ENCODE measurements around the gene TBC1D19. TPM values are rescaled to one million over a fixed set of nuclear protein-coding genes. Genes with fewer than 3 reads are reported as not detected.

The TBC1D19 gene
- total RNA-seq, 1 experiment from 2014 or later: 4.0 TPM

- no TSS peak for BruUV-seq (replicated peaks)
- intact Hi-C loops (cut with micrococcal nuclease): loop anchor here (2.0 kb wide), 1 partner anchor 222 kb away; no protein-coding TSS in a partner anchor
Measured at GRCh38 chr4:26789208-26789607, 205.3 kb downstream of the TBC1D19 start.

GRCh38 chr4:26791346-26791745 lies 207.5 kb downstream of the TBC1D19 start:
- H4K20me1 ChIP-seq (ENCODE audit: low read length): no peaks in the 10 kb centered on the region
- no peaks in the 10 kb centered on the region for H3K79me2 ChIP-seq (ENCODE audit: low read length)
- TF ChIP-seq CTCF (conservative IDR thresholded peaks at IDR 0.05; ENCODE audit: low read depth, low read length) (no peak), EZH2 (IDR thresholded peaks at IDR 0.05; ENCODE audit: low read length, unreplicated experiment) (no peak), EZH2phosphoT487 (IDR thresholded peaks at IDR 0.05; ENCODE audit: borderline replicate concordance, low read length) (no peak)
- peaks cover 6% of the 10 kb centered on the region for H3F3A ChIP-seq (ENCODE audit: low read length, unreplicated experiment)
- no peaks in the 10 kb centered on the region for H3K36me3 ChIP-seq (ENCODE audit: low read depth, low read length)
- H3K4me3 ChIP-seq (ENCODE audit: low read length): no peak overlapping the region
- BruUV-seq (replicated peaks): no TSS peak
- no peaks in the 10 kb centered on the region for H3K9me2 ChIP-seq (replicated peaks; ENCODE audit: low read length)
- CTCF ChIA-PET: no interaction called here
- H3K9me3 ChIP-seq (ENCODE audit: low read length): no peaks in the 10 kb centered on the region
- no peak overlapping the region for H3K27ac ChIP-seq (ENCODE audit: low read length)
- H3K4me2 ChIP-seq (ENCODE audit: low read length): no peak overlapping the region
- H3K27me3 ChIP-seq (ENCODE audit: low read length): no peaks in the 10 kb centered on the region
- intact Hi-C loops (cut with micrococcal nuclease): no loop called here
- H3K4me1 ChIP-seq (ENCODE audit: insufficient read depth, low read length): peaks cover 26% of the 10 kb centered on the region
- POLR2A ChIA-PET (ENCODE audit: unreplicated experiment): no interaction called here
- ATAC-seq (no peak), DNase-seq (no peak)
- H3K9ac ChIP-seq (ENCODE audit: low read length): no peak overlapping the region
- H2AFZ ChIP-seq (ENCODE audit: low read length): no peak overlapping the region

More at GRCh38 chr4:26789208-26789607, 205.3 kb downstream of the TBC1D19 start:
- Histone ChIP-seq H4K20me1 (ENCODE audit: low read length) (no peaks in the 10 kb centered on the region), H3K27me3 (ENCODE audit: low read length) (no peaks in the 10 kb centered on the region), H2AFZ (ENCODE audit: low read length) (no peak overlapping the region), H3K27ac (ENCODE audit: low read length) (peak overlapping the region; percentile 97), H3K9me2 (replicated peaks; ENCODE audit: low read length) (no peaks in the 10 kb centered on the region), H3K36me3 (ENCODE audit: low read depth, low read length) (no peaks in the 10 kb centered on the region), H3K4me3 (ENCODE audit: low read length) (no peak overlapping the region), H3F3A (ENCODE audit: low read length, unreplicated experiment) (peaks cover 6% of the 10 kb centered on the region), H3K79me2 (ENCODE audit: low read length) (no peaks in the 10 kb centered on the region), H3K9ac (ENCODE audit: low read length) (no peak overlapping the region), H3K9me3 (ENCODE audit: low read length) (no peaks in the 10 kb centered on the region), H3K4me2 (ENCODE audit: low read length) (peak overlapping the region; percentile 62), H3K4me1 (ENCODE audit: insufficient read depth, low read length) (peaks cover 26% of the 10 kb centered on the region)
- TF ChIP-seq CTCF (conservative IDR thresholded peaks at IDR 0.05; ENCODE audit: low read depth, low read length): no peak
- no peak for TF ChIP-seq EZH2phosphoT487 (IDR thresholded peaks at IDR 0.05; ENCODE audit: borderline replicate concordance, low read length)
- TF ChIP-seq EZH2 (IDR thresholded peaks at IDR 0.05; ENCODE audit: low read length, unreplicated experiment): no peak
- ChIA-PET POLR2A (ENCODE audit: unreplicated experiment) (no interaction called here), CTCF (no interaction called here)
- peak; percentile 75 for DNase-seq
- ATAC-seq: peak; percentile 9; the same call in 1 of the 2 replicates

GRCh38 chr4:26792639-26793038 lies 208.8 kb downstream of the TBC1D19 start:
- Histone ChIP-seq H2AFZ (ENCODE audit: low read length) (no peak overlapping the region), H3K36me3 (ENCODE audit: low read depth, low read length) (no peaks in the 10 kb centered on the region), H3K4me2 (ENCODE audit: low read length) (no peak overlapping the region), H4K20me1 (ENCODE audit: low read length) (no peaks in the 10 kb centered on the region), H3K27me3 (ENCODE audit: low read length) (no peaks in the 10 kb centered on the region), H3K9me2 (replicated peaks; ENCODE audit: low read length) (no peaks in the 10 kb centered on the region), H3K9ac (ENCODE audit: low read length) (no peak overlapping the region), H3K27ac (ENCODE audit: low read length) (no peak overlapping the region), H3F3A (ENCODE audit: low read length, unreplicated experiment) (peaks cover 1% of the 10 kb centered on the region), H3K4me3 (ENCODE audit: low read length) (no peak overlapping the region), H3K4me1 (ENCODE audit: insufficient read depth, low read length) (peaks cover 17% of the 10 kb centered on the region), H3K79me2 (ENCODE audit: low read length) (no peaks in the 10 kb centered on the region), H3K9me3 (ENCODE audit: low read length) (no peaks in the 10 kb centered on the region)
- ATAC-seq (no peak), DNase-seq (no peak)
- ChIA-PET CTCF (no interaction called here), POLR2A (ENCODE audit: unreplicated experiment) (no interaction called here)
- intact Hi-C loops (cut with micrococcal nuclease): no loop called here
- BruUV-seq (replicated peaks): no TSS peak
- TF ChIP-seq CTCF (conservative IDR thresholded peaks at IDR 0.05; ENCODE audit: low read depth, low read length) (no peak), EZH2 (IDR thresholded peaks at IDR 0.05; ENCODE audit: low read length, unreplicated experiment) (no peak), EZH2phosphoT487 (IDR thresholded peaks at IDR 0.05; ENCODE audit: borderline replicate concordance, low read length) (no peak)

Measured in PC-3 (cell line).